HG02840 (cell line): Measurements from ENCODE around the gene SLC25A30.

ENCODE experiments used
- ATAC-seq: cut with Tn5 transposase; IDR thresholded peaks from one replicate; pipeline ENCODE4 v1.9.1; 2021; ENCODE audit warnings: mild to moderate bottlenecking, moderate library complexity, moderate number of reproducible peaks; ENCODE audit not compliant: unreplicated experiment, low FRiP score

The SLC25A30 gene

GRCh38 chr13:45417790-45418534 lies at the start of gene SLC25A30:
SLC25A30 (minus strand) TSS chr13:45418373; CDS start chr13:45411425, 6,948 bp downstream.
- ATAC-seq: peak; percentile 94

GRCh38 chr13:45466359-45466758 lies 48.2 kb upstream of the SLC25A30 start:
- no peak for ATAC-seq

- peak; percentile 95 for ATAC-seq
Observed at GRCh38 chr13:45464687-45465453, 46.7 kb upstream of the SLC25A30 start, which contains the start of gene COG3. COG3 (plus strand) TSS chr13:45464939; CDS start chr13:45465037, 98 bp downstream.

GRCh38 chr13:45464141-45464686 lies 46.0 kb upstream of the SLC25A30 start:
- no peak for ATAC-seq

- ATAC-seq: no peak
Observed at GRCh38 chr13:45456196-45456972, 38.2 kb upstream of the SLC25A30 start.

- ATAC-seq: no peak
Observed at GRCh38 chr13:45454204-45454603, 36.0 kb upstream of the SLC25A30 start.

GRCh38 chr13:45451282-45451681 lies 33.1 kb upstream of the SLC25A30 start:
- no peak for ATAC-seq

GRCh38 chr13:45448965-45449559 lies 30.9 kb upstream of the SLC25A30 start:
- ATAC-seq: no peak

- ATAC-seq: no peak
Observed at GRCh38 chr13:45447050-45447661, 29.0 kb upstream of the SLC25A30 start.

GRCh38 chr13:45446181-45446580 lies 28.0 kb upstream of the SLC25A30 start:
- ATAC-seq: no peak

- ATAC-seq: no peak
Observed at GRCh38 chr13:45445053-45445452, 26.9 kb upstream of the SLC25A30 start.

GRCh38 chr13:45441633-45442032 lies 23.5 kb upstream of the SLC25A30 start:
- no peak for ATAC-seq

- ATAC-seq: no peak
Observed at GRCh38 chr13:45439781-45440462, 21.7 kb upstream of the SLC25A30 start.

- no peak for ATAC-seq
Observed at GRCh38 chr13:45439008-45439407, 20.8 kb upstream of the SLC25A30 start.

- ATAC-seq: no peak
Observed at GRCh38 chr13:45437947-45438346, 19.8 kb upstream of the SLC25A30 start.

GRCh38 chr13:45436953-45437352 lies 18.8 kb upstream of the SLC25A30 start:
- ATAC-seq: no peak

- ATAC-seq: no peak
Observed at GRCh38 chr13:45436332-45436731, 18.2 kb upstream of the SLC25A30 start.

GRCh38 chr13:45434556-45435371 lies 16.6 kb upstream of the SLC25A30 start:
- no peak for ATAC-seq
